GM21619 (cell line): ENCODE data around the gene DYNLRB2.
A peak's percentile ranks its signal among the peaks of the same experiment; 100 is the strongest.

Source experiments
- ATAC-seq: cut with Tn5 transposase; IDR thresholded peaks from one replicate; pipeline ENCODE4 v1.9.1; 2021; ENCODE audit not compliant: unreplicated experiment

Gene DYNLRB2

GRCh38 chr16:80547145-80547544 lies 6.4 kb downstream of the DYNLRB2 start:
- ATAC-seq: no peak

DNA sequence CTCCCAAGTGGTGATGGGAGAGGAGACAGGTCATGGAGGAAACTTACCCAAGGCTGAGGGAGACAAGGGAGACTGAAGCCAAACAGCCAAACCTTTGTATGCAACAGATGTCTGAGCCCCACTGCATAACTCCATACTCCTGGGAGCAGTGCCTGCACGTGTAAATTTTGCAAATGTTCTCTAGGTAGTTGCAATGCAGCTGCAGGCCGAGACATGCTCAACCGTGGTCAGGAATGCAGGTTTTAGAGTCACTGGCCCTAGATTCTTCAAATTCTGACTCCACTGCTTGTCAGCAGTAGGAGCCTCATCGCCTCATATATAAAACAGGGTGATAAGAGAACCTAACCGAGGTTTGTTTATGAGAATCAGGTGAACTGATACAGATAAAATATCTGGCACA lies 11.5 kb downstream of the DYNLRB2 start:
- no peak for ATAC-seq

GRCh38 chr16:80554033-80554432 lies 13.2 kb downstream of the DYNLRB2 start:
- no peak for ATAC-seq

DNA sequence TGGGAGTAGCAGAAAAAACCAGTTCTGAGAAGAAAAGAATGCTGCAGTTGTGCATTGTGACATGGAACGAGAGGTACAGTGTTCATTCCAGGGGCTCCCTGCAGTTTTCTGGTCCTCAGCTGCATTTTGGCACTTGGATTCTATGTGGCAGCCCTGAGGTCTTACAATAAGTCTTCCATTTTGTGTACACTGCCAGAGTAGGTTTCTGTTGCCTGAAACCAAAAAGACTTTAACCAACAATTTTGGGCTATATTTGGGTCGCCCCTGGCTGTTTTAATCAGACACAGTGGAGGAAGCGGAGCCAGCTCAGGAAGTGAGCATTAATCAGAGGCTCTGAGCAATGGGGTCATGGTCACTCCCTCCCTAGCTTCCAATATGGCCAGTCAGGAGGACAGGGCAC lies 15.7 kb downstream of the DYNLRB2 start:
- no peak for ATAC-seq

DNA sequence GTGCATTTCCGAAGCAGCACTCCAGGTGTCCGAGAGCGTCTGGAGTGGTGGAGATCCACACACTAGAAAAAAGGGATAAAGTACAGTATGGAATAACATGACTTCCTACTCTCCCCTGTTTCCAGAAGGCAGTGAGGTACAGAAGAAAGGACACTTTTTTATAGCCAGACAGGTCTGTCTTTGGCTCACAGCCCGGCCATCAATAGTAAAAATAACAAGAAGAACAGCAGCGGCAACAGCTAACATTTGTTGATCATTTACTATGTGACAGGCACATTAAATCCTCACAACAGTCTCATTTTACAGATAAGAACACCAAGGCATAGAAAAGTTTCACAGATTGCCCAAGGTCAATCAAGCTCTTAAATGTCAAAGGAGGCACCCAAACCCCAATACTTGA lies 16.2 kb downstream of the DYNLRB2 start:
- no peak for ATAC-seq

- no peak for ATAC-seq
Observed at GRCh38 chr16:80559369-80559768, 18.6 kb downstream of the DYNLRB2 start.

DNA sequence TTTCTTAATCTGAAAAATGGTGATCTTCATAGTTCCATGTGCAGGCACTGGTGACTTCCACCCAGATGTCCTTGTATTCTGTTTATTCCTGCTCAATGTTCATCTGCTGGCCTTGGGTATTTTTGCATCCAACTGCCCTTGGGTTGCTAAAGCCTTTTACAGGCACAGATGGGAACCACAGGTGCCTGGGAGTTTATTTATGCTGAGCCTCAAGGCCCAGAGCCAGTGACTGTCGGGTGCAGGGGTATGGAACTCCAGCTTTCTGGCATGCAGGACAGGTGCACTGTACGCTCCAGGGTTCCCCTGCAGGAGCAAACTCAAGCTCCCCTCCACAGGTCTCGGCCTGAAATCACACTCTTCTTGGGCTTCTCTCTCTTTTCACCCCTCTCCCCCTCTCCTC lies 22.3 kb downstream of the DYNLRB2 start:
- no peak for ATAC-seq

DNA sequence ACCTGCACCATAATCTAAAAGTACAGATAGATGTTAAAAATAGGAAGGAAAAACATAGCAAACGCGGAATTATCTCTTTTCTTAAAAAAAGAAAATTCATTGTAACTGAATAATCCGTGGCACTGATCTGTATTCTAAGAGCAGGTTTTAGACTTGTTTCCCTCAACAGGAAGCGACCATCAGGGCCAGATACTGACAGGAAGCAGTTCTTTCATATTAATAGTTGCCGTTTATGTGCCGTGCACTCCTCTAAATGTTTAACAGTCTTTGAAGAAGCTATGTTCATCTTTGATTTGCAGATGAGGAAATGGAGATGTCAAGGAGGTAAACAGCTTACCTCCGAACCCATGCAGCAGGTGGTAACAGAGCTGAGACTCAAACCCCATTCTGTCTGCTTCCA lies 23.6 kb downstream of the DYNLRB2 start:
- no peak for ATAC-seq

GRCh38 chr16:80569440-80570105 lies 28.8 kb downstream of the DYNLRB2 start:
- ATAC-seq: peak; percentile 94

DNA sequence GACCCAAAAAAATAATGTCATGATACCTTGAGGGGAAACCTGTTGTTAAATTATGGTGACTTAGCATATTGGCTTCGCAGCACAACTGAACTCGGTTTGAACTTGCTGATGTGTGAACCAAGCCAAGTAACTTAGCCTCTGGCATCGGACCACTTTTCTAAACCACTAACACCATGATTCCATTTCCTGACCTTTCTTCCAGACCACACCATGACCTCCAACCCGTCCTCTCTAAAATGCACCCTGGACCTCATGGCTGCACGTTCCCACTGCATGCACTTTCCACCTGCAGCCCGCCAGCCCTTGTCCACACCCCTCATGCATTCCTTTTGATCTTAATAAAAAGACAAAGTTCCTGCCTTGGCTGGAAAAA lies 29.3 kb downstream of the DYNLRB2 start:
- ATAC-seq: no peak

GRCh38 chr16:80573700-80574120 lies 32.9 kb downstream of the DYNLRB2 start:
- ATAC-seq: no peak

- ATAC-seq: no peak
Observed at GRCh38 chr16:80576343-80576912, 35.6 kb downstream of the DYNLRB2 start.

DNA sequence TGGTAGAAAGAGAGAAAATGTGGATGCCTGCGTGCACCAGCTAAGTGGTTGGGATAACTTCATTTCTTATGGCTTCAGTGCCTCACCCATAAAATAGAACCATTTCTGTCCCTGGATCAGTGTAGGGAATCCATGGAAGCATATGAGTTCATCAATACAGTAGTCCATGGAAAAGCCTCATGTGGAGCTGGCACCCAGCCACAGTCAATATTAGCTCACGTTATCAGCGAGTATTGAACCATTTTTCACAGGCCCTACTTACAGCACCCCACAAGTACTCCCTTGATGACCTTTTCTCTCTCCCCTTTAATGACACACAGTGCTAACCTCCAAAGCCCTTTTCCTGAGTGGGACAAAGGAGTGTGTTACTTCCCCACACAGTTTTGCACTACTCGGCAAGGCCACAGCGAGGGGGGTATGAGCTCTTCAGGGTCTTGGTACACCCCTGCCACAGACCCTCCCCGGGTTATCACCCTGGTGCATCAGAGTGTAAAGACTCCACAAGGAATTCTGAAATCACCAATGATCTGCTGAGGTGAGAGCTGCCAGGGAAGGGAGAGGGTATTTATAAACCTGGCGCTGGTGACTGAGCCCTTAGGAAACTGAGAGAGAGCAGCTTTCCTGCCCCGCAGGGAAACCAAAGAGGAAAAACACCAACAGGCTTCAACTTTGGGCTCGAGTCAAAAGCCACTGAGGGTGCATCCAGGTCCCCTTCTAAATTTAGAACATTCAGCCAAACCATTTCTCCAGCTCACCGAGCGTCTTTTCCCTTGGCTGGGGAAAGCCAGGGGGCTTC lies 36.9 kb downstream of the DYNLRB2 start:
- no peak for ATAC-seq

DNA sequence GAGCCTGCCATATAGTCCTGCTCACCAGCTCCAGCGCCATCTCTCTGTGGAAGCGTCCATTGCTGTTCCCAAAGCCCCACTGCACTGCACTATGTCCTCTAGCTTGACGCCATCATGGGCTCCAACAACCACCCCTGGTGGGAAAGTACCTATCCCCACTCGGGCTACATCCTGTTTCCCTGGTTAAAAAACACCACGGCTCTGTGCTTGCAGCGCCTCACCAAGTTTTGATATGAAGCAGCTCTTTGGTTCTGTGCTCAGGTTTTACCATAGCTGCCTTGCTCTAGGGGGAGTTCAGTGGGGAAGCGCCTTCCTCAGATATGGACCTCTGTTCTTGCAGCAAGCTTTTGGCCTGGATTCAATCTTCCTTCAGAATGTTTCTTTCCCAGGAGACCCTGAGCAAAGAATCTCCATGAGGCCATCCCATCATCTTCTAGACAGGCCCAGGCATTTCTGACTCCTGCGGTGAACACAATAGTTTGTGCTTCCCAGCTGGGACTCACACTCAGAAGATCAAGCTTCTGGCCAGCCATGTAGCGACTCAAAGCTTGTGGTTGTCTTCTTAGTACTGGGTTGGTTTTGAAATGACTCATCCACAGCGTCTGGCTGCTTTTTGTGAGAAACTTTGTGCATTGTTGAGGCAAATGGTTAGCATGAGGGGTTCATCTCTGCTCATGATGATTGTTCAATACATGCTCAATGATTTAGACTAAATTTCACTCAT lies 39.5 kb downstream of the DYNLRB2 start:
- ATAC-seq: peak; percentile 90

DNA sequence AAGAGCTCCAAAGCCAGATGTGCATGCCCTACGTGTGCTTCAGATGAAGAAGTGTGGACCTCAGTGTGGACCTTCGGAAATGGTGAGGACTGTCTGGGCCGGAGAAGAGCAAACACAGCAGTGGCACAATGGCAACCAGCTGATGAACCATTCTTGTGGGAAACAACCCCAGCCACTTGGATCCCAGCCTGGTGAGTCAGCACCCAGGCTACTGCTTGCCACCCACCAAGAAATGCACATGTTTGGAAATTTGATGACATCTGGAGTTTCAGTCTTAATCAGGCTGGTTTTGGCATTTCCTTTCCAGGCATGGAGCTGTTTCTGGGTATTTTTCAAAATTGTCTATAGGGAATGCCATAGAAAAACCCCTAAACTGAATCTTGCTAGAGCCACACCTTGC lies 42.7 kb downstream of the DYNLRB2 start:
- ATAC-seq: no peak

GRCh38 chr16:80585764-80586163 lies 45.0 kb downstream of the DYNLRB2 start:
- ATAC-seq: peak; percentile 63

GRCh38 chr16:80586476-80586875 lies 45.7 kb downstream of the DYNLRB2 start:
- ATAC-seq: no peak

GRCh38 chr16:80587071-80587470 lies 46.3 kb downstream of the DYNLRB2 start:
- no peak for ATAC-seq

GRCh38 chr16:80591071-80591915 lies 50.5 kb downstream of the DYNLRB2 start:
- ATAC-seq: peak; percentile 53

GRCh38 chr16:80592273-80592672 lies 51.5 kb downstream of the DYNLRB2 start:
- ATAC-seq: no peak

DNA sequence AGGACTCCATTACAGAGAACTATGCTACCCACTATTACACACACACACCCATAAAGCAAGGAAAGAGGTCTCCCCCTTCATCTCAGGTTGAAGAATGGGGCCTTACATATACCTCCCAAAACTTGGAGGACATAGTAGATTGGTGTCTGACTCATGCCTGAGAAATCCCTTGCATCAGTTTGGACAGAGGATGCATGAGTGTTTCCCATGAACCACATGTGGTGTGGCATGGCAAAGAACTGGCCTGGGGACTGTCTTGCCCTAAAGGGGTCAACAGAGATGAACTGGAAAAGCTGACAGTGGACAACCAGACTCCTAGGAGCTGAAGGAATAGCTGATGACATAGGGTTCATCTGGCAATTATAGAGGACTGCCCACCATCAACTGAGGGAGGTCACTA lies 54.0 kb downstream of the DYNLRB2 start:
- ATAC-seq: no peak
